Keratinocyte (primary cell): ENCODE data around the gene PREP.

Experiments used
- CTCF ChIP-seq, 3 experiments: IDR thresholded peaks in 1 of 3; conservative IDR thresholded peaks in 1 of 3; optimal IDR thresholded peaks in 1 of 3; 2 replicates in 2 of 3; 3 replicates in 1 of 3; pipeline versions ENCODE3 to v1.5.1; 2011; ENCODE audit warnings: low read length in 3 of 3, mild to moderate bottlenecking in 3 of 3, moderate library complexity in 2 of 3, control low read depth in 1 of 3, inconsistent platforms in 1 of 3; ENCODE audit not compliant: insufficient read depth in 2 of 3; ENCODE audit errors: extremely low read depth in 1 of 3
- EZH2 ChIP-seq: IDR thresholded peaks from one replicate; pipeline ENCODE4 v1.6.1; 2012; ENCODE audit warnings: inconsistent platforms, mild to moderate bottlenecking, low read length, moderate library complexity

GRCh38 chr6:105430685-105431084, 27.8 kb upstream of the PREP start:
- no peak for TF ChIP-seq CTCF (optimal IDR thresholded peaks at IDR 0.05 in 1 of 3, IDR thresholded peaks at IDR 0.05 in 1 of 3, conservative IDR thresholded peaks at IDR 0.05 in 1 of 3; ENCODE audit: extremely low read depth in 1 of 3, insufficient read depth in 2 of 3, low read length in 3 of 3)
- TF ChIP-seq EZH2 = no peak
